IMR-90 (cell line): ENCODE results near the gene IMP3. TPM values are rescaled to one million over a fixed set of nuclear protein-coding genes. Genes with fewer than 3 reads are reported as not detected.

Experiments used
- ATAC-seq: fragments of 200-7000 bp; cut with Tn5 transposase; 2 replicates; pipeline ENCODE4 v1.9.1; 2020; ENCODE audit warnings: low read depth, mild to moderate bottlenecking, moderate library complexity
- BruUV-seq: library from RNA; stranded (reverse); fragments of 400-500 nt; replicated peaks from 2 replicates; lab custom pipeline; 2021; lab: Mats Ljungman, UMichigan
- CTCF ChIA-PET: fragments of 300-600 bp; formaldehyde crosslinking; extraction: SDS; loops from one replicate; lab custom pipeline; 2021; ENCODE audit warnings: antibody characterized with exemption; lab: Yijun Ruan, JAX
- POLR2A ChIA-PET: fragments of 300-600 bp; sonication (Branson Sonifier 250); formaldehyde crosslinking; loops from one replicate; lab custom pipeline; 2022; ENCODE audit warnings: antibody characterized with exemption; ENCODE audit not compliant: unreplicated experiment; lab: Charles Lee
- DNase-seq: peaks from one replicate; pipeline ENCODE4 v3.0.0; 2013
- H2AFZ ChIP-seq: replicated peaks from 2 replicates; pipeline ENCODE3; 2013; ENCODE audit warnings: low read length, mild to moderate bottlenecking; ENCODE audit not compliant: poor library complexity
- H2AK5ac ChIP-seq: 2 replicates; pipeline ENCODE4 v1.6.1; 2013; ENCODE audit warnings: low read depth, low read length, inconsistent platforms
- H2AK9ac ChIP-seq: replicated peaks from 2 replicates; pipeline ENCODE3; 2013; ENCODE audit warnings: mild to moderate bottlenecking, low read depth, low read length, moderate library complexity; ENCODE audit not compliant: poor library complexity
- H2BK120ac ChIP-seq: 2 replicates; pipeline ENCODE4 v1.6.1; 2013; ENCODE audit warnings: low read depth, low read length, inconsistent platforms
- H2BK15ac ChIP-seq: 3 replicates; pipeline ENCODE4 v1.6.1; 2013; ENCODE audit warnings: low read depth, low read length, inconsistent platforms
- H2BK20ac ChIP-seq: 2 replicates; pipeline ENCODE4 v1.6.1; 2013; ENCODE audit warnings: low read depth, mild to moderate bottlenecking, inconsistent platforms, low read length, moderate library complexity
- H2BK5ac ChIP-seq: 2 replicates; pipeline ENCODE4 v1.6.1; 2013; ENCODE audit warnings: mild to moderate bottlenecking, low read depth, low read length, inconsistent platforms; ENCODE audit not compliant: poor library complexity, severe bottlenecking
- H3K14ac ChIP-seq: replicated peaks from 2 replicates; pipeline ENCODE4 v1.6.1; 2013; ENCODE audit warnings: low read depth, low read length, inconsistent platforms
- H3K18ac ChIP-seq: 2 replicates; pipeline ENCODE4 v1.6.1; 2013; ENCODE audit warnings: low read depth, low read length, control low read depth
- H3K23ac ChIP-seq: 2 replicates; pipeline ENCODE4 v1.6.1; 2013; ENCODE audit warnings: low read depth, low read length, inconsistent platforms
- H3K27ac ChIP-seq: 2 replicates; pipeline ENCODE4 v1.5.1; 2013; ENCODE audit warnings: mild to moderate bottlenecking, control low read depth, low read length; ENCODE audit not compliant: insufficient read depth
- H3K27me3 ChIP-seq: 2 replicates; pipeline ENCODE4 v1.6.1; 2013; ENCODE audit warnings: low read length; ENCODE audit not compliant: control insufficient read depth, insufficient read depth
- H3K36me3 ChIP-seq: 2 replicates; pipeline ENCODE4 v1.6.1; 2013; ENCODE audit warnings: low read length, mixed read lengths; ENCODE audit not compliant: control insufficient read depth, insufficient read depth
- H3K4ac ChIP-seq: 2 replicates; pipeline ENCODE4 v1.6.1; 2013; ENCODE audit warnings: low read depth, low read length, inconsistent platforms
- H3K4me1 ChIP-seq: 2 replicates; pipeline ENCODE4 v1.6.1; 2013; ENCODE audit warnings: low read length, mixed read lengths; ENCODE audit not compliant: control insufficient read depth, insufficient read depth
- H3K4me2 ChIP-seq: 2 replicates; pipeline ENCODE4 v1.6.1; 2013; ENCODE audit warnings: low read depth, mild to moderate bottlenecking, control low read depth, low read length, moderate library complexity
- H3K4me3 ChIP-seq: 2 replicates; pipeline ENCODE4 v1.5.1; 2013; ENCODE audit warnings: low read depth, mild to moderate bottlenecking, control low read depth, low read length, moderate library complexity; ENCODE audit not compliant: insufficient read depth
- H3K56ac ChIP-seq: 2 replicates; pipeline ENCODE4 v1.6.1; 2013; ENCODE audit warnings: low read length, inconsistent platforms; ENCODE audit not compliant: insufficient read depth; ENCODE audit errors: extremely low read depth
- H3K79me1 ChIP-seq, 2 experiments: 2 replicates each; pipeline ENCODE4 v1.6.1; 2013; ENCODE audit warnings: low read length in 2 of 2, inconsistent platforms in 1 of 2, low read depth in 1 of 2
- H3K9ac ChIP-seq: 2 replicates; pipeline ENCODE4 v1.6.1; 2013; ENCODE audit warnings: low read depth, low read length, control low read depth
- H3K9me1 ChIP-seq: 2 replicates; pipeline ENCODE4 v1.6.1; 2013; ENCODE audit warnings: low read length, inconsistent platforms; ENCODE audit not compliant: insufficient read depth
- H3K9me3 ChIP-seq: 2 replicates; pipeline ENCODE4 v1.6.1; 2013; ENCODE audit warnings: low read length; ENCODE audit not compliant: control insufficient read depth, insufficient read depth
- H4K20me1 ChIP-seq: 2 replicates; pipeline ENCODE4 v1.6.1; 2013; ENCODE audit warnings: low read length, inconsistent platforms; ENCODE audit not compliant: insufficient read depth
- H4K5ac ChIP-seq: 2 replicates; pipeline ENCODE4 v1.6.1; 2013; ENCODE audit warnings: mild to moderate bottlenecking, low read depth, low read length, control low read depth
- H4K8ac ChIP-seq, 2 experiments: 2 replicates each; pipeline ENCODE4 v1.6.1; 2013; ENCODE audit warnings: low read depth in 2 of 2, low read length in 2 of 2, control low read depth in 1 of 2, inconsistent platforms in 1 of 2
- H4K91ac ChIP-seq: 2 replicates; pipeline ENCODE4 v1.6.1; 2013; ENCODE audit warnings: low read depth, low read length, inconsistent platforms; ENCODE audit not compliant: insufficient read depth
- BHLHE40 ChIP-seq: fragments of 150-350 bp; IDR thresholded peaks from 2 replicates; pipeline ENCODE4 v1.6.1; 2016; ENCODE audit warnings: mild to moderate bottlenecking, low read depth, low read length
- CEBPB ChIP-seq: IDR thresholded peaks from 2 replicates; pipeline ENCODE4 v1.6.1; 2012; ENCODE audit warnings: low read depth, low read length, improper control_type of control experiment
- CHD1 ChIP-seq: IDR thresholded peaks from 2 replicates; pipeline ENCODE4 v1.6.1; 2012; ENCODE audit warnings: low read depth, low read length, improper control_type of control experiment
- FOS ChIP-seq: fragments of 150-350 bp; IDR thresholded peaks from 2 replicates; pipeline ENCODE4 v1.6.1; 2016; ENCODE audit warnings: low read depth, low read length
- MAFK ChIP-seq: IDR thresholded peaks from 2 replicates; pipeline ENCODE4 v1.6.1; 2012; ENCODE audit warnings: low read depth, low read length, improper control_type of control experiment
- MAZ ChIP-seq: IDR thresholded peaks from 2 replicates; pipeline ENCODE4 v1.6.1; 2012; ENCODE audit warnings: low read depth, mild to moderate bottlenecking, low read length, improper control_type of control experiment, moderate library complexity, borderline replicate concordance
- RAD21 ChIP-seq: IDR thresholded peaks from 2 replicates; pipeline ENCODE4 v1.6.1; 2012; ENCODE audit warnings: low read length, improper control_type of control experiment
- RCOR1 ChIP-seq: IDR thresholded peaks from 2 replicates; pipeline ENCODE4 v1.6.1; 2012; ENCODE audit warnings: mild to moderate bottlenecking, low read length, improper control_type of control experiment; ENCODE audit not compliant: insufficient replicate concordance
- RFX5 ChIP-seq: IDR thresholded peaks from 2 replicates; pipeline ENCODE4 v1.8.0; 2012; ENCODE audit warnings: low read depth, mild to moderate bottlenecking, low read length, moderate library complexity
- SMC3 ChIP-seq: fragments of 150-350 bp; IDR thresholded peaks from 2 replicates; pipeline ENCODE4 v1.6.1; 2016; ENCODE audit warnings: low read depth, mild to moderate bottlenecking, antibody characterized with exemption, low read length, moderate library complexity
- WGBS, 2 experiments: methylation state at CpG; one replicate each; pipeline versions ENCODE4 v1.1.5 to v1.1.7; 2013; ENCODE audit warnings: missing lambda C conversion rate in 2 of 2; ENCODE audit not compliant: insufficient read length in 1 of 2; ENCODE audit errors: extremely low coverage in 2 of 2; 5-methylcytosine and 5-hydroxymethylcytosine counted together
- dilution Hi-C: fragments of 300-500 bp; cut with HindIII; formaldehyde crosslinking; loops from one replicate; pipeline ENCODE4 v1.14.3; 2018; ENCODE audit warnings: low sequenced_read_pairs; ENCODE audit not compliant: unreplicated experiment
- in situ Hi-C: fragments of 300-500 bp; cut with MboI; formaldehyde crosslinking; loops from 3 replicates; pipeline ENCODE4 v1.14.3; 2019; ENCODE audit warnings: low sequenced_read_pairs, inconsistent platforms, mixed read lengths
- intact Hi-C: fragments of 100-400 bp; cut with micrococcal nuclease; formaldehyde crosslinking; loops from 2 replicates; pipeline ENCODE4 v1.10.0; 2022
- polyA plus RNA-seq, 3 experiments: library from polyadenylated mRNA; depleted of rRNA; stranded (reverse); fragments of >200 nt; gene quantifications; 2 replicates each; pipeline ENCODE4 v1.2.3, GENCODE V29; 2012; ENCODE audit warnings: low replicate concordance in 1 of 3
- total RNA-seq: library from RNA; depleted of rRNA; stranded (reverse); fragments of >200 nt; gene quantifications from 2 replicates; pipeline ENCODE4 v1.2.3, GENCODE V29; 2012
- TF ChIP-seq, protein P1 (sequence below): fragments of 150-350 bp; IDR thresholded peaks from 2 replicates; pipeline ENCODE4 v1.6.1; 2016; ENCODE audit warnings: low read depth, mild to moderate bottlenecking, low read length, moderate library complexity, borderline replicate concordance
- TF ChIP-seq, protein P2 (sequence below): conservative IDR thresholded peaks from 2 replicates; pipeline ENCODE4 v1.5.1; 2012; ENCODE audit warnings: mild to moderate bottlenecking, low read depth, low read length, improper control_type of control experiment
- TF ChIP-seq, protein P3 (sequence below): fragments of 150-350 bp; IDR thresholded peaks from 2 replicates; pipeline ENCODE4 v1.6.1; 2017; ENCODE audit warnings: mild to moderate bottlenecking, antibody characterized with exemption, low read length, low read depth

Gene IMP3
- total and polyA plus RNA-seq, 2 of the 4 experiments (the other 2 are of a cell fraction): 42.1 to 59.3 TPM

DNA sequence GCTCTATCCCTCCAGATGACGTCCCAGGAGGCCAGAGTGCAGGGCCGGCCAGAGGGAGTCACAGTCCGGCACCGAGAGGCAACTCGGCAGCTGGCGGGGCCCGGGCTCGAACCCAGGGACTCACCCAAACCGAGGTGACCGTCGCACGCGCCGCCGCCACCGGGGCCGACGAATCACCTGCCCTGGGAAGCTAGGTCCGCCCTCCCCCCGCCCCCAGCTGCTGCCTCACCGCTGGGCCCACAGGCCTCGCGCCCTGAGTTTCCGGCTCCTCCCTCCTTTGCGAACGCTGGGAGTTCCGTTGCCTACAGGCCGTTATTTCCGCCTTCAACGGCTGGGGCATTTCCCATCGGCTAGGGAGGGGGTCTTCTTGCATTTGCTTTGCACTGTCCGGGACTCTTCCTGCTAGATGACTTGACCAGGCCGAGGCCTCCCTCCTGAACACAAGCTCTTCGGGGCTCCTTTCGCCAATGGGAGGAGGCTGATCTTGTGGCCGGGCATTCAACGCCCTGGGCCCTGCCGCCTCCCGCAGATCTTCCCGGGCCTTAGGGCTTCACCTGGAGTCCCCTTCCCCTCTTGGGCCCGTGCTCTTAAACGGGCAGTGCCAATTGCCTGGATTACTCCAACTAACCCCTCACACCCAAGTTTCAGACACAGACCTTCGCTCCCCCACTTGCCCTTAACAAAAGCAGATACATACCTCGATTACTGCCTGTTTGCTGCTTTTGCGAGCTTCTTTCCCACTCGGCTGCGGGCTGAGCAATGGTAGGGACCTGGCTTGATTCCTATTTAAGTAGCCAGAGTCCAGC lies 14.3 kb downstream of the IMP3 start, which contains the start of gene SNUPN:
Gene SNUPN, minus strand, starts transcription at position 184 of the 806 bp plus-strand sequence. CDS start 4,674 bp downstream, outside the sequence.
- Histone ChIP-seq H3K23ac (peak within 1 kb of the TSS; percentile 82), H4K8ac (peak within 1 kb of the TSS; percentile 99), H3K4ac (peak within 1 kb of the TSS; percentile 96), H3K9ac (peak within 1 kb of the TSS; percentile 93), H3K79me1 (peaks cover 3 to 35% of the 10 kb centered on the region in 2 experiments; a peak in 2 of 4 replicates), H3K9me3 (no peaks in the 10 kb centered on the region), H2BK5ac (peak within 1 kb of the TSS; percentile 94), H3K27me3 (no peaks in the 10 kb centered on the region), H2BK20ac (no peak within 1 kb of the TSS; the same call in 1 of the 2 replicates), H2AK5ac (peak within 1 kb of the TSS; percentile 91), H3K14ac (peak within 1 kb of the TSS; percentile 95), H3K56ac (peak within 1 kb of the TSS; percentile 72), H4K20me1 (0 out of 2 replicates have a peak, but pooled peaks cover 1% of the 10 kb centered on the region), H2AFZ (peak within 1 kb of the TSS; percentile 98), H3K4me1 (peaks cover 5% of the 10 kb centered on the region), H3K27ac (peak within 1 kb of the TSS; percentile 95), H2BK120ac (peak within 1 kb of the TSS; percentile 80), H2AK9ac (peak within 1 kb of the TSS; percentile 99), H3K36me3 (no peaks in the 10 kb centered on the region), H3K4me3 (peak within 1 kb of the TSS; percentile 79), H4K91ac (peak within 1 kb of the TSS; percentile 97), H3K4me2 (peak within 1 kb of the TSS; percentile 91), H3K9me1 (no peaks in the 10 kb centered on the region; the same call in 1 of the 2 replicates), H4K5ac (peak within 1 kb of the TSS; percentile 92), H3K18ac (peak within 1 kb of the TSS; percentile 86), H2BK15ac (peak within 1 kb of the TSS; percentile 35; the same call in 1 of the 3 replicates)
- intact Hi-C loops: loop anchor here (10.0 kb wide), 1 partner anchor 49 kb away; no protein-coding TSS in a partner anchor
- WGBS, 2 experiments: 3% methylated on average over 22 of the region's 47 CpGs; no CpG with 5 or more reads in 1 of the 2 experiments
- in situ Hi-C loops: no loop called here
- DNase-seq (peak; percentile 86), ATAC-seq (peak; percentile 92)
- BruUV-seq: no TSS peak
- dilution Hi-C loops: no loop called here
- CTCF ChIA-PET: interaction anchor here (1.1 kb wide), 1 partner anchor 13 kb away, joined by 7 read pairs; no protein-coding TSS in a partner anchor
- POLR2A ChIA-PET: interaction anchor here (0.6 to 1.2 kb wide), 3 partner anchors 10 to 596 kb away, joined by 3 to 5 read pairs (median 4); partner anchors contain the start of gene IMP3
- TF ChIP-seq RCOR1: no peak
- TF ChIP-seq, protein P1, sequence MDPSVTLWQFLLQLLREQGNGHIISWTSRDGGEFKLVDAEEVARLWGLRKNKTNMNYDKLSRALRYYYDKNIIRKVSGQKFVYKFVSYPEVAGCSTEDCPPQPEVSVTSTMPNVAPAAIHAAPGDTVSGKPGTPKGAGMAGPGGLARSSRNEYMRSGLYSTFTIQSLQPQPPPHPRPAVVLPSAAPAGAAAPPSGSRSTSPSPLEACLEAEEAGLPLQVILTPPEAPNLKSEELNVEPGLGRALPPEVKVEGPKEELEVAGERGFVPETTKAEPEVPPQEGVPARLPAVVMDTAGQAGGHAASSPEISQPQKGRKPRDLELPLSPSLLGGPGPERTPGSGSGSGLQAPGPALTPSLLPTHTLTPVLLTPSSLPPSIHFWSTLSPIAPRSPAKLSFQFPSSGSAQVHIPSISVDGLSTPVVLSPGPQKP: no peak
- TF ChIP-seq SMC3: no peak
- no peak for TF ChIP-seq RFX5
- TF ChIP-seq, protein P2, sequence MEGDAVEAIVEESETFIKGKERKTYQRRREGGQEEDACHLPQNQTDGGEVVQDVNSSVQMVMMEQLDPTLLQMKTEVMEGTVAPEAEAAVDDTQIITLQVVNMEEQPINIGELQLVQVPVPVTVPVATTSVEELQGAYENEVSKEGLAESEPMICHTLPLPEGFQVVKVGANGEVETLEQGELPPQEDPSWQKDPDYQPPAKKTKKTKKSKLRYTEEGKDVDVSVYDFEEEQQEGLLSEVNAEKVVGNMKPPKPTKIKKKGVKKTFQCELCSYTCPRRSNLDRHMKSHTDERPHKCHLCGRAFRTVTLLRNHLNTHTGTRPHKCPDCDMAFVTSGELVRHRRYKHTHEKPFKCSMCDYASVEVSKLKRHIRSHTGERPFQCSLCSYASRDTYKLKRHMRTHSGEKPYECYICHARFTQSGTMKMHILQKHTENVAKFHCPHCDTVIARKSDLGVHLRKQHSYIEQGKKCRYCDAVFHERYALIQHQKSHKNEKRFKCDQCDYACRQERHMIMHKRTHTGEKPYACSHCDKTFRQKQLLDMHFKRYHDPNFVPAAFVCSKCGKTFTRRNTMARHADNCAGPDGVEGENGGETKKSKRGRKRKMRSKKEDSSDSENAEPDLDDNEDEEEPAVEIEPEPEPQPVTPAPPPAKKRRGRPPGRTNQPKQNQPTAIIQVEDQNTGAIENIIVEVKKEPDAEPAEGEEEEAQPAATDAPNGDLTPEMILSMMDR: no peak
- no peak for TF ChIP-seq MAFK
- TF ChIP-seq BHLHE40: peak; percentile 89
- TF ChIP-seq MAZ: peak; percentile 85; the same call in 1 of the 2 replicates
- TF ChIP-seq FOS: no peak
- TF ChIP-seq, protein P3, sequence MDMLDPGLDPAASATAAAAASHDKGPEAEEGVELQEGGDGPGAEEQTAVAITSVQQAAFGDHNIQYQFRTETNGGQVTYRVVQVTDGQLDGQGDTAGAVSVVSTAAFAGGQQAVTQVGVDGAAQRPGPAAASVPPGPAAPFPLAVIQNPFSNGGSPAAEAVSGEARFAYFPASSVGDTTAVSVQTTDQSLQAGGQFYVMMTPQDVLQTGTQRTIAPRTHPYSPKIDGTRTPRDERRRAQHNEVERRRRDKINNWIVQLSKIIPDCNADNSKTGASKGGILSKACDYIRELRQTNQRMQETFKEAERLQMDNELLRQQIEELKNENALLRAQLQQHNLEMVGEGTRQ: no peak
- TF ChIP-seq CEBPB: no peak
- no peak for TF ChIP-seq CHD1
- TF ChIP-seq RAD21: no peak
